Kidney glomerular epithelial cell (primary cell): ENCODE results near the gene KCTD20.
"Not testable (repeated sequence)": the region's sequence is repeated elsewhere in the genome, so short reads cannot be mapped to it uniquely, and the experiment has no call there.

Experiments
- DNase-seq: peaks from one replicate; lab custom pipeline; 2025; lab: John Stamatoyannopoulos, UW

Gene KCTD20

DNA sequence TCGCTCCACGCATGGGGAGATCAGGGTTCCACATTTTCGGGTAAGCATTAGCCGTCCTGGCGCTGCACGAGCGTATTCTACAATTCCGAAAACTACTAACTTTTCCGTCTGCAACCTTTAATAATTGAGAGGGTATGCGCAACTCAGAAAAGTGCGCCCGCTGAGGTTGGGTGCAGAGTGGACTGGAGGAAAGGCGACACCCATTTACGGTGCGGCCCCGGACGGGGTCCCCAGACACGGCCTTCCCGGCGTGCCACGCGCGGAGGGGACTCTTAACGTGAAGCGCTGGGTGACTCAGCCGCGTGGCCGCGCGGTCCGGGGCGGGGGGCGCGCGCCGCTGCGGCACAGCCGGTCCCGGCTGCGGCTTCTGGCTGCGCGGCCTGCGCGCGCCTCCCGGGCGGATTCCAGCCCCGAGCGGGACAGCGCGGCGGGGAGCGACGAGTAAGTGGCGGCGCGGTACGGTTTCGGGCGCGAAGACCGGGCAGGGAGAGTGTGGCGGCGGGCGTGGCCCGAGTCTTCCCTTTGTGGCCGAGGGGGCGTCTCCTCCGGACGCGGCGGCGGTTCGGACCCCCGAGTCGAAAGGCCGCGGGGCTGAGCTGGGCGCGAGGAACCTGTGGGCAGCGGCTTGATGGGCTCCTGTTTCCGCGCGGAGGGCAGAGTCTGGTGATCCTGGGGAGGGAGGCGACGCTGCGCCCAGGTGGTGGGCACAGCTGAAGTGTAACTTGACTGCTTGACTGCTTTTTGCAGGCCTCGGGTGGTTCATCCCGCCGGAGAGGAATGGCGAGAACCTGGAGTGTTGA is at the start of gene KCTD20, which contains the start of gene PXT1:
Gene KCTD20 (plus strand): TSS at position 330 of the 800 bp plus-strand sequence. CDS start 27,098 bp downstream, outside the sequence.
Gene PXT1 (minus strand): TSS at position 184 of the 800 bp plus-strand sequence. CDS start 16,772 bp downstream, outside the sequence.
- DNase-seq = peak; percentile 79

DNA sequence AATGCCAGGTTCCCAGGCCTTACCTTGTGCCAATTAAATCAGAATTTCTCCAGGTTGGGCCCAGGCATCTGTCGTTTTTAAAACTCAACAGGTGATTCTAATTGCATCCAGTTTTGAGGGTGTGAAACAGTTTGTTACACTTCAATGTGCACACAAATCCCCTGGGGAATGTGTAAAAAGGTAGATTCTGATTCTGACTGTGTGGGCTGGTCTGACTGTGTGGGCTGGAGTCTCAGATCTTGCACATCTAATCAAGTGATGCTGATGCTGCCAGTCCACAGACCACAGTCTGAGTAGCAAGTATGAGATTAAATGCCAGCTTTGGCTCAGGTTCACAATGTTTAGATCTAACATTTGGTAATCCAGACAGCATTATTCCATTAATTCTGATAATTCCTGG is 42.8 kb upstream of the KCTD20 start:
- no peak for DNase-seq

DNA sequence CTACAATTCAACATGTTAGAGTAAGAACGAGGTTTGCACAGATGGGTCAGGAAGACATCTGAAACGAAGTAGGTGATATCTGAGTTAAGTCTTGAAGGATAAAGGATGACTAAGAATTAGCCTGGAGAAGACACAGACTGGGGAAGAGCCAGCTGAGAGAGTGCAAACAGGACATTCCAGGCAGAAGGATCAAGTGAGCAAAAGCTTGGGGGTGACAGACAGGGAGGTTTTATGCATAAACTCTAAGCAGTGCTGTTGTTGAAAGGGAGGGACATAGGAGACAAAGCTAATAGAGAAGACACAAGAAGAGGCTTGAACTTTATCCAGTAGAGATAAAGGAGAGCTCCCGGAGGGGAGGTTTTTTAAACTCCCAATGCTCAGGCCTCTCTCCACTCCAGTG is 40.3 kb upstream of the KCTD20 start:
- no peak for DNase-seq

DNA sequence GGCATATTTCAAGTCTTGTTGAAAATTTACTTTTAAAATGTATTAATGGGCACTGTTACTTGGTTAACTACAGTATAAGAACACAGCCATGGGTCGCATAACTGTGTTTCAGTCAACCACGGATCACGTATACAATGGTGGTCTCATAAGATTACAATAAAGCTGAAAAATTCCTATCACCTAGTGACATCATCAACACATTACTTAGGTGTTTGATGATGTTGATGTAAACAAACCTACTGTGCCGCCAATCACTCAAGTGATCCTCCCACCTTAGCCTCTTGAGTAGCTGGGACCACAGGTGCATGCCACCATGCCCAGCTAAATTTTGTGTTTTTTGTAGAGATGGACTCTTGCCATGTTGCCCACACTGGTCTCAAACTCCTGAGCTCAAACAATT is 38.6 kb upstream of the KCTD20 start:
- no peak for DNase-seq

DNA sequence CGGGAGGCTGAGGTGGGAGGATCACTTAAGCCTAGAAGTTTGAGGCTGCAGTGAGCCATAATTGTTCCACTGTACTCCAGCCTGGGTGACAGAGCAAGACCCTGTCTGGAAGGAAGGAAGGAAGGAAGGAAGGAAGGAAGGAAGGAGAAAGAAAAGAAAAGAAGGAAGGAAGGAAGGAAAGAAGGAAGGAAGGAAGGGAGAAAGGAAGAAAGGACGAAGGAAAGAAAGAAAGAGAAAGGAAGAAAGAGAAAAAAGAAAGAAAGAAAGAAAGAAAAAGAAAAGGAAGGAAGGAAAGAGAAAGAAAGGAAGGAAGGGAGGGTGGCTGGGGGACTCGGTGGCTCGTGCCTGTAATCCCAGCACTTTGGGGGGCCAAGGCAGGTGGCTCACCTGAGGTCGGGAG is 33.1 kb upstream of the KCTD20 start:
- DNase-seq = not testable (repeated sequence)

DNA sequence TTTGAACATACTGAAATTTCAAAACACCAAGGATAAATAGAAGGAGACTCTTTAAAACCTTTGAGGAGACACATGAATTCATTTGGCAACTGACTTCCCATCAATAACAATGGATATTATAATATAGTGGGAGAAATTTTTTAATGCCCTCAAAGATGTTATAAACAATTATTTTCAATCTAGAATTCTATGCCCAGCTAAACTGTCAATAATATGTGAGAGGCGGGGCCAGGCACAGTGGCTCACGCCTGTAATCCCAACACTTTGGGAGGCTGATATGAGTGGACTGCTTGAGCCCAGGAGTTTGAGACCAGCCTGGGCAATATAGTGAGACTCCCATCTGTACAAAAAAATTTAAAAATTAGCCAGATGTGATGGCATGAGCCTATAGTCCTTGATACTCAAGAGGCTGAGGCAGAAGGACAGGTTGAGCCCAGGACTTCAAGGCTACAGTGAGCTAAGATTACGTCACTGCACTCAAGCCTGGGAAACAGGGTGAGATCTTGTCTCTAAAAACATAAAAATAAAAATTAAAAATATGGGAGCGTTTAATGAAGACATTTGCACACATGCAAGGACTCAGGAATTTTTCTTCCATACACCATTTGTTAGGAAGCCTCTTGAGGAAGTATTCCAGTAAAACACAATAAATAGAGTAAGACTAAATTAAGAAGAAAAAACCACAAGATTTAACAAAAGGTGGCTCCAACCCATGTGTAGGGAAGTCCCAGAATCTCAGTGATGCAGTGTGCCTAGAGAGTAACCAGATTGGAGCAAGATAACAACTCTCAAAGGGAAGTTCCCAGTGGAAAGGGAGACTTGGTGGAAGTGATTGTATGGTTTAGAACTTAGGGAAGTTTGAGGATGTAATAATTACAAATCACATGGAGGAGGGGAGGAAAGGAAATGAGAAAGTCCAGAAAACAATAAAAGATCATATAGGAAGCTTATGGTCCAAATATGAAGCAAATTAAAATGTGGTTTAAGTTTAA is 29.0 kb upstream of the KCTD20 start:
- DNase-seq = no peak

DNA sequence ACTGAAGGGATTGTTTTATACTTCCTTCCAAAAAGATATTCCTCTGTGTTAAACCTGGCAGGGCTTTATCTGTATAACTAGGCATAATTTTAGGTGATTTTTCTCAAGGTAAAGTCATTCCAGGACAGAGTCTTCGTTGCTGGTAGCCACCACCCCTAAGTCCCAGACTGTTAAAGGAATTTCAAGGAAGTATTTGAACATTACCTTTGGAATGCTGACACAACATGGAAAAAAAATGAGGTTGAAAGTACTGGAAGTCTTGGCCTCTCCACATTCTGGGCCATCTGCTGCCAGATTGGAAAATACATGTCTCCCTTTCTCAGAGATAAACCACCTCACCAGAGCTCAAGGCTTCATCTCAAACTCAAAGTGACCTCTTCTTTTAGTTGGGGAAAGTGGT is 28.3 kb upstream of the KCTD20 start:
- DNase-seq = peak; percentile 11

DNA sequence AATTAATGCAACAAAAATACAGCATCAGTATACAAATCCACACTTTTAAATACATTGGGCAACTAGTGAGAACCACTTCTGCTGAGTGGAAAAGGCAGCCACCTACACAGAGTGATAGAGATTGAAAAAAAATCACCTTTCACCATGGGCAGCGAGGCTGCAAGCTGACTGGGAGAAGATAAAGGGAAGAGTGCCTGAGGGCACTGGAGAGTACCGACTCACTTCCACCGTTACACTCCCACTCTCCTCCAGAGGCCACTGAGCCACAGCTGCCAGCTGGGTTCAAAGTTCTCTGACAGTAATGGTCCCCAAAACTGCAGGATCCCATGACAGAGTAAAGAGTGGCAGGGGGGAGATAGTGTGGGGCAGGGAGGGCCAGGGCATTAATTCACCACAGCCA is 24.2 kb upstream of the KCTD20 start:
- no peak for DNase-seq

DNA sequence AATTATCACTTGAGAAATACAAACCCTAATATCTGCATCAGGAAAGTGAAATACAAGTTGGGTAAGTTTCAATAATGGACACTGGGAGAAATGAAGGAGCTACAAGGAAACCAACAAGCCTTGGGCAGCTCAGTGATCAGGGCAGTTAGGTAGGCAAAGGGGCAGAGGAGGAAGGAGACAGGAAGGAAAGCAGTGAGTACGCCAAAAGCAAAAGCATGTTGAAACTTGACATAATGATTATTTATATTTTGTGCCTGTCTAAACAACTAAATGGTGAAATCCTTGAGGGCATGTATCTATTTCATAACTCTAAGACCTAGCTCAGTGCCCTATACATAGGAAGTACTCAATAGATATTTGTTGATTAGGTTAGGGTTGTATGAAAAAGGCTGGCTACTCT is 23.5 kb upstream of the KCTD20 start:
- no peak for DNase-seq

DNA sequence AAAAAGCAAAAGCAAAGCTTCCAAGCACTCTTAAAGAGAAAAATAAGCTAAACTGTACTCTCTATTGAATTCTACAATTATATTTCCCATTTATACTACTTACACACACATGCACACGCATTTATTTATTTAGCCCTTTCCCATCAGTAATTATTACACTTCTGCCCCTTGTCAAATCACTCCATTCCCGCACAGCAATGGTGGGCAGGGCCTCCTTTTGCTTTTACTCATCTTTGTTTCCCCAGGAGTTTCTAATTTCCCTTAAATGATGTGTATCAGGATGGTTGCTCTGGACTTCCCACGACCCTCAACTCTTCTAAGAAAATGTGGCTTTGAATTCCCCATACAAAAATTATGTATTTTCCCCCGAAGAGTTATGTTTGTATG is 20.1 kb upstream of the KCTD20 start:
- no peak for DNase-seq

DNA sequence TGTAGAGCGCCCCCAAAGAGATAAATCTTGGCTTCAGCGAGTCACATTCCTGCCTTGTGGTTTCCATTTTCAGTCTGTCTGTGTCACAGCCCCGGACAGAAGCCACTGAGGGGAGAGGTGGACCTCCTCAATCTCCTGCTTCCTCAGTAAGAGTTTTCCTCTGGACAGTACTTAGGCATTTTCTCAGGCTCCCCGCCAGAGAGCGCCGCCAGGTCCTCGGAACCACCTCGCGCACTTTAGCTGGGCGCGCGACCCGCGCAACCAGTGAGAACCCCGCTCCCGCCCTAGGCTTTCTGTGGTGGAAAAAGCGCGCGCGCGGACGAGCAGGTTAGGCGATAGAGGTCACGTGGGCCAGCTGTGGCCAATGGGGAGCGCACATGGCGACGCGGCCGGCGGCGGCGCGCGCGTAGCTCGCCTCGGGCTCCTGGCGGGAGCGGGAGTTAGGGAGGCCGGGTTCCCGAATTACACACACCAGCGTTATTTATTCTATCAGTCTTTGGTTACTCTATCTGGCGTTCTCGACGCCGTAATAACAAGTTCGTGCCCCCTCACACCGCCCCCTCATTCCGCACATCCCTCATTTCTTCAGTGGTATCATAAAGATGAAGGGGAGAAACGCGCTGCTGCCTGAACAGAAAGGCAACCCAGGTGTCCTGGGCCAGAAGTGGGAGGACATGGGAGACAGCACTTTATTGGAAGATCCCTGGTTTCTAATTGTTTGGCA is 19.5 kb upstream of the KCTD20 start:
- DNase-seq = peak; percentile 95

DNA sequence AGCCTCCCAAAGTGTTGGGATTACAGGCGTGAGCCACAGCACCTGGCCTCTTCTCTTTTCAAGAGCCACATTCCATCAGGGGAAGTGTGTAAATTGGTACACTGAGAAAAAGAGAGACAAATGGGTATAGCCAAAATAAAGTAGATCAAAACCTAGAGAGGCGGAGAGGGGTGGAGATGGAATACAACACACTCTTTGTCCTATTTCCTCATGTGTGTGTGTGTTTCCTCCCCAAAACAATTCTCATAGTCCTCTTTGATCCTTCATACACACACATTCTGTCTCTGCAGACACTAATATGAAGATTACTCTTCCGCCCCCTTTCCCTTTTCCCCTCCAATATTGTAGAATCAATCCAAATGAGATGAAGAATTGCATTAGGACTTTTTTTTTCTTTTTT is 16.2 kb upstream of the KCTD20 start:
- DNase-seq = no peak

DNA sequence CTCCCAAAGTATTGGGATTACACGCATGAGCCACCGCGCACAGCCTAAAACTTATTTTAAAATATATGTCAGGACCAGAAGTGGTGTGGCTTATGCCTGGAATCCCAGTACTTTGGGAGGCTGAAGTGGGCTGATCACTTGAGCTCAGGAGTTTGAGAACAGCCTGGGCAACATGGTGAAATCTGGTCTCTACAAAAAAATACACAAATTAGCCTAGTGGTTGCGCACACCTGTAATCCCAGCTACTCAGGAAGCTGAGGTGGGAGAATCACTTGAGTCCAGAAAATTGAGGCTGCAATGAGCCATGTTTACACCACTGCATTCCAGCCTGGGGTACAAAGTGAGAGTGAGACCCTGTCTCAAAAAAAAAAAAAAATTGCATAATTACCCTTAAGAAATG is 13.9 kb upstream of the KCTD20 start:
- no peak for DNase-seq

DNA sequence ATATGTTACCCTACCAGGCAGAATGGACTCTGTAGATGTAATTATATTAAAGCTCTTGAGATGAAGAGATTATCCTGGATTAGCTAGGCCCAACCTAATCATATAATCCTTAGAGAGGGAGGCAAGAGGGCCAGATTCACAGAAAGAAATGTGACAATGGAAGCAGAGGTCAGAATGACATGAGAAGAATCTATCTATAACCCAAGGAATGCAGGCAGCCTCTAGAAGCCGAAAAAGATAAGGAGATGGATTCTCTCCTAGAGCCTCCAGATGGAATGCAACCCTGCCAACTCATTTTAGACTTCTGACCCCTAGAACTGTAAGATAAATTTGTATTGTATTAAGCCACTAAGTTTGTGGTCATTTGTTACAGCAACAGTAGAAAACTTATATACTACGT is 12.4 kb upstream of the KCTD20 start:
- no peak for DNase-seq

DNA sequence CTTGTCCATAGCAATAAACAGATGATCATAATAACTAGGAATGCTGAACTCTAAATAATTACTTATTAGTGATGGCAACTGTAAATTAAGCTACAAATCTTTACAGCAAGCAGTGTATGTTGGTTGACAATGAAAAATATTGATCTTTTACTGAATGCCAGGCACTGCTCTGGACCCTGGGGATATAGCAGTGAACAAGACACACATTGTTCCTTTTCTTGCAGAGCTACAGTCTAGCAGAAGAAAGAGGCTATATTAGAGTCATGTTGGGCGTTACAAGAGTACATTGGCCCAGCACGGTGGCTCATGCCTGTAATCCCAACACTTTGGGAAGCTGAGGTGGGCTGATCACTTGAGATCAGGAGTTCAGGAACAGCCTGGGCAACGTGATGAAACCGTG is 11.6 kb upstream of the KCTD20 start:
- DNase-seq = no peak

DNA sequence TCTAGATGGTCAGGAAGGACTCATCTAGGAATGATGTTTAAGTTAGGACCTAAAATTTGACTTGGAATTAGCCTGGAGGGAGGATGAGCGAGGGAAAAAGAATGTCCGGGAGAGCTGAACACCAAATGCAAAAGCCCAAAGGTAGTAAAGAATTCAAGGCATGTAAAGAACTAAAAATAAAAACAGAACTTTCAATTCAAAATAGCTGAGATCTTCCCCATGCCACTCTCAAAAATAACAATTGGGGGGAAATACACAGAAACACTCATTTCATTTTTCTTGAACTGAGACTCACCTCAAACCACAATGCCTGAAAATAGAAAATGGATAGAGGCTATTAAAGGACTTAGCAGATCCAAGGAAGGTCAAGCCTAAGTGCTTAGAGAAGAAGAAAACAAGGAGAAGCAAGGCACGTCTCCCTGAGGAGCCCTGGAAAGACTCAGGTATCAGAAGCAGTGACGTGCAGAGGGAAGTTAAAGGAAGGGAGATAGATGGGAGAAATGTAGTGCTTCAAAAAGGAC is 10.6 kb upstream of the KCTD20 start:
- peak; percentile 56 for DNase-seq

DNA sequence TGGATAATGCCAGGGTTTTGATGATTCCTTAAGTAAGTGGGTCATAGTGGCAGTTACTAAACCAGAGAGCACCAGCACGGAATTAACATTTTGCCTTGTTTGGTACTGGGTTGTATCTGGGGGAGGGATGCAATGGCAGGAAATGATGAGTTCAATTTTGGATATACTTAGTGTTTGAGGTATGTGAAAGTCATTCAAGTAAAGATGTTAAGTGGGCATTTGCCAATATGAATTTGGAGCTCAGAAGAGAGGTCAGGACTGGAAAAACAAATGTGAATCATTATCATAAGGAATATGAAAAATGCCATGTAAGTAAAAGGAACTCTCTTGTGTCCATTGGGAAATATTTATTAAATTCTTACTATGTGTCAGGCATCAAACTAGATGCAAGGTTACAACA is 6.3 kb upstream of the KCTD20 start:
- DNase-seq = no peak

DNA sequence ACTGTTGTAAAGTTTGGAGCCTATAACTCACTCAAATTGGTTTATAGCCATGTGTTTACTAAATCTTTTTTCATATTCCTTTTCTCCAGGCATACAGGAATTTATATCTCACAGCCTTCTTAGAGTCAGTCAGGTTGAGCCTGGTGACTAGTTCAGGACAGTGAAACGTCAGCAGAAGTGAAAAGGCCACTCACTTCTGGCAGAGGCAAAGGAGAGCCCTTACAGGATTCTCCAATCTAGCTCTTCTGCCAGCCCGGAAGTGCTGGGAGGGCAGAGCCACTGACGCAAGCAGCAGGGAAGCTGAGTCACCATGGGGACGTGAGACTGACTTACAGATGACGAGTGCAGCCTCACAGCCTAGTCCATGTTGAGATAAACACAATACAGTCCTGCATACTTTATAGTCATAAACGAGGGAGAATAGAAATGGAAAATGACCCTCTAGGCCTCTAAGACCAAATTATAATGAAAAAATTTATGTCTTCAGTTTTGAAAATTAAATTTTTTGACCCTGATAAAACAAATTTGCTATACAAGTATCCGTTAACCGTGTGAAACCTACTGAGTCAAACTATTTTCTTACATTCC is 1.4 kb upstream of the KCTD20 start:
- peak; percentile 91 for DNase-seq

DNA sequence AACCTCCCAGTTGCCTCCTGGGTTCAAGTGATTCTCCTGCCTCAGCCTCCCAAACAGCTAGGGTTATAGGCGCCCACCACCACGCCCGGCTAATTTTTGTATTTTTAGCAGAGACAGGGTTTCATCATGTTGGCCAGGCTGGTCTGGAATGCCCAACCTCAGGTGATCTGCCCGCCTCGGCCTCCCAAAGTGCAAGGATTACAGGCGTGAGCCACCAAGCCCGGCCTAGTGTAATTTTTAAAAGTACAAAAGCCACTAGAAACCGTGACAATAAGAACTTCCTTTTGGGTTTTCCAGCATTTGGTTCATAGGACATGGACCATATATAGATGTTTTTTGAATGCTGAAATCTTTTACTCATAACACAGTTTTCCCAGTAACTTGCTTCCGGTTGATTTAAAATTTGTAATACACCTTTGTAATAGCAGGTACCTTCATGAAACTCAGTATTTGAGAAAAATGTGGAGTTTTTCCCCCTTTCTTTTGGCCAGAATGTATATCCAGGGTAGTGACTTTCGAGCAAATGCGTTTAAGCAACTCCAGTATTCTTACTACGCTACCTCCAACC is 613 bp upstream of the KCTD20 start:
- DNase-seq = no peak

DNA sequence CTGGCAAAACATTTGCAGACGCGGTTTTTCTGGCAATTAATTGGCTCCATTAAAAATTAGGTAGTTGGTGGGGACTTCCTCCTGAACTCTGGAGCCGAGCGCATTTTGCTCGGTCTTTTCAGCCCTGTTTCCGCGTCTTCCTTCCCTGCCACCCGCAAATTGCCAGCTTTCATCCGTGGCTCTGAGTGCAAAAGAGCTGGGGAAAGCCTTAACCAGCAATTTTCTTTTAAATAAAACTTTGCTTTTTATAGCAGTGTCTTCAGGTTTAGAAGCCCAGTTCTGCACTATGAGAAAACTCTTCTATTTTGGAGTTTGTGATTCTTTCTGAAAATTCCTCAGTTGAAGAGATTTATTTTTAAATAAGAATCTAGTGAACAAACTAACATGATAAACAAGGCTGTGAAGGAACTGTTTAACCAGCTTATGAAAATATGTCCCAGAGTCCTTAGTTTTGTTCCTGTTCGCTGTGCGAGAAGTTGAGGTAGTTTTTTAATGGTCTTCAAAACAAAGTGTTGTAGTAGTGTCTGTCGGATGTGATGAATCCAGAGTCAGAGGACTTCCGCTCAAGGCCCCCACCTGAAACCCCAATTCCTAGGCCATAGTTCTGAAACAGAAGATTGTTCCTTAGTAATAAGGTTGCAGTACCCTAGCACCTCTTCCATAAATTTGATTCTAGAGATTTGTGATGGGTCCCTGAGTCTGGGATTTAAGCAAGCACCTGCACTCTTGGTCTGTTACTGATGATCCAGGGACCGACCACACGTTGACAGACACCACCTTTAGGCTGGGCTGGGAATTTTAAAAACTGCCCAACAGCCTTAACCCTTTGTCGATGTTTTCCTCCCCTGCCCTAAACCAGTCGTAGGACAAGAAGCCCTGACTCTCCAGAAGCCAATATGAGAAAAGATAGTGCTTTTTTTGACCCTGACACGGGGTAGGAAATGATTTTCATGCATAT is 950 bp downstream of the KCTD20 start:
- DNase-seq = no peak
